ENCODE measurements around the gene OR52I2. TPM values are rescaled to one million over a fixed set of nuclear protein-coding genes. Genes with fewer than 3 reads are reported as not detected.

OR52I2 gene
- total RNA-seq, 1 experiment from 2014 or later, result not detected

GRCh38 chr11:4605057-4605456, 23.5 kb downstream of the OR52I2 start:
- no peaks in the 10 kb centered on the region; the same call in 1 of the 2 replicates for H3K36me3 ChIP-seq (ENCODE audit: control insufficient read depth, insufficient read depth, low read length)
- Mint-ChIP-seq H3K4me1 (ENCODE audit: low read depth, unreplicated experiment) (peaks cover 10% of the 10 kb centered on the region), H3K9me3 (ENCODE audit: unreplicated experiment) (peaks cover 7% of the 10 kb centered on the region), H3K36me3 (ENCODE audit: insufficient read depth, unreplicated experiment) (peaks cover 13% of the 10 kb centered on the region), H3K27me3 (ENCODE audit: insufficient read depth, unreplicated experiment) (no peaks in the 10 kb centered on the region), H3K27ac (ENCODE audit: unreplicated experiment) (no peak overlapping the region), H3K4me3 (ENCODE audit: unreplicated experiment) (no peak overlapping the region)
- no peak for TF ChIP-seq CTCF (IDR thresholded peaks at IDR 0.05; ENCODE audit: insufficient read depth in 1 of 2, low read depth in 1 of 2, low read length in 1 of 2, severe bottlenecking in 1 of 2, unreplicated experiment in 1 of 2)
- no peak overlapping the region for H3K4me3 ChIP-seq (ENCODE audit: low read depth, low read length)
- ChIA-PET CTCF (no interaction called here), POLR2A (no interaction called here)
- H3K9me3 ChIP-seq, result no peaks in the 10 kb centered on the region
- H3K4me1 ChIP-seq, result 0 out of 2 replicates have a peak, but pooled peaks cover 13% of the 10 kb centered on the region
- no TSS peak for BruUV-seq (replicated peaks)
- intact Hi-C loops (cut with micrococcal nuclease; ENCODE audit: unreplicated experiment), result loop anchor here (5.0 kb wide), 2 partner anchors 58 to 1627 kb away; partner anchors contain the start of genes FHIP1B and OR52M1
- H3K27me3 ChIP-seq (replicated peaks; ENCODE audit: control insufficient read depth, insufficient read depth, low read length), result no peaks in the 10 kb centered on the region
- DNase-seq, result no peak

DNA sequence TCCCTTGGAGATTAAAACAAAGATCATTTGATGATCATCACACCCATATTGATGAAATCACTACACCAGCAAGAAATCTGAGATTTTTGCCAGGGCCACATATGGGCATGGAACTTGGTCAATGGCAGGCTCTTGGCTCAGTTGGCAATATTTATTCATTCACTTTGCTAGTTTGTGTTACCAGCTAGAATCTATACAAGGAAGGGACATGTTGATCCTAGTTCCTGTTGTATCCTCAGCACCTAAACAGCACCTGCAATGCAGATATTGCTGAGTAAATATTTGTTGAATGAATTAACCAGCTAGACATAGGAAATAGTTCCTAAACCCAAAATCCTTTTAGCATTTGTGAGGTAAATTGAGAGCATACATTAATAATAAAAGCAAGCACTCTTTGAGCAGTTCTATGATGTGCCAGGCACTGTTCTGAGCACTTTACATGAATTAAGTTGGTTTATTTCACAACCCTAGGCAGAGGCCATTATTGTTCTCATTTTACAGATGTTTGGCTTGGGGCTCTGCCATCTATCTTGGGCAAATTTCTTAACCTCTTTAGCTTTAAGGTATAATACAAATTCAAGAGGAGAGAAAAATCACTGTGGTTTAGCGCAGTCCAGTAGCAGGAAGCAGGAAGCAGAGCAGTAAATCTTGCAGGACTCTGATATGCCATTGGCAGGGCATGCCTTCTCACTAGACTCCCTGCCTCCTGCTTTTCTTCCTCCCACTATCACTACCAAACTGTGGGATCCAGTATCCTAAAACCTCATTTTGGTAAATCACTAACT, 24.9 kb downstream of the OR52I2 start:
- peak overlapping the region; percentile 87 for H3K4me3 Mint-ChIP-seq (ENCODE audit: unreplicated experiment)
- H3K36me3 Mint-ChIP-seq (ENCODE audit: insufficient read depth, unreplicated experiment), result peaks cover 13% of the 10 kb centered on the region
- Histone ChIP-seq H3K9me3 (no peaks in the 10 kb centered on the region), H3K4me3 (ENCODE audit: low read depth, low read length) (no peak overlapping the region), H3K27me3 (replicated peaks; ENCODE audit: control insufficient read depth, insufficient read depth, low read length) (no peaks in the 10 kb centered on the region), H3K36me3 (ENCODE audit: control insufficient read depth, insufficient read depth, low read length) (no peaks in the 10 kb centered on the region; the same call in 1 of the 2 replicates), H3K4me1 (0 out of 2 replicates have a peak, but pooled peaks cover 13% of the 10 kb centered on the region)
- TF ChIP-seq CTCF (IDR thresholded peaks at IDR 0.05; ENCODE audit: insufficient read depth in 1 of 2, low read depth in 1 of 2, low read length in 1 of 2, severe bottlenecking in 1 of 2, unreplicated experiment in 1 of 2), result no peak
- intact Hi-C loops (cut with micrococcal nuclease; ENCODE audit: unreplicated experiment), result loop anchor here (5.0 kb wide), 2 partner anchors 59 to 1626 kb away; partner anchors contain the start of genes FHIP1B and OR52M1
- BruUV-seq (replicated peaks), result no TSS peak
- POLR2A ChIA-PET, result no interaction called here
- CTCF ChIA-PET, result interaction anchor here (1.9 kb wide), 1 partner anchor 67 kb away, joined by 5 read pairs; no protein-coding TSS in a partner anchor
- H3K27ac Mint-ChIP-seq (ENCODE audit: unreplicated experiment), result no peak overlapping the region
- H3K9me3 Mint-ChIP-seq (ENCODE audit: unreplicated experiment), result peaks cover 7% of the 10 kb centered on the region
- DNase-seq, result no peak
- no peaks in the 10 kb centered on the region for H3K27me3 Mint-ChIP-seq (ENCODE audit: insufficient read depth, unreplicated experiment)
- peaks cover 10% of the 10 kb centered on the region for H3K4me1 Mint-ChIP-seq (ENCODE audit: low read depth, unreplicated experiment)

- peak overlapping the region; percentile 50 for H3K4me3 ChIP-seq (ENCODE audit: low read depth, low read length)
- Mint-ChIP-seq H3K4me3 (ENCODE audit: unreplicated experiment) (peak overlapping the region; percentile 87), H3K9me3 (ENCODE audit: unreplicated experiment) (peaks cover 7% of the 10 kb centered on the region), H3K36me3 (ENCODE audit: insufficient read depth, unreplicated experiment) (peaks cover 13% of the 10 kb centered on the region), H3K27me3 (ENCODE audit: insufficient read depth, unreplicated experiment) (no peaks in the 10 kb centered on the region), H3K4me1 (ENCODE audit: low read depth, unreplicated experiment) (peaks cover 10% of the 10 kb centered on the region), H3K27ac (ENCODE audit: unreplicated experiment) (peak overlapping the region; percentile 88)
- no peaks in the 10 kb centered on the region for H3K9me3 ChIP-seq
- ChIA-PET CTCF (interaction anchor here (1.0 to 1.9 kb wide), 5 partner anchors 15 to 420 kb away, joined by 3 to 12 read pairs (median 6); partner anchors contain the start of gene OR51D1), POLR2A (no interaction called here)
- no peaks in the 10 kb centered on the region for H3K27me3 ChIP-seq (replicated peaks; ENCODE audit: control insufficient read depth, insufficient read depth, low read length)
- H3K4me1 ChIP-seq, result 0 out of 2 replicates have a peak, but pooled peaks cover 13% of the 10 kb centered on the region
- TF ChIP-seq CTCF (IDR thresholded peaks at IDR 0.05; ENCODE audit: insufficient read depth in 1 of 2, low read depth in 1 of 2, low read length in 1 of 2, severe bottlenecking in 1 of 2, unreplicated experiment in 1 of 2), result no peak
- H3K36me3 ChIP-seq (ENCODE audit: control insufficient read depth, insufficient read depth, low read length), result no peaks in the 10 kb centered on the region; the same call in 1 of the 2 replicates
- DNase-seq, result no peak
- BruUV-seq (replicated peaks), result no TSS peak
- intact Hi-C loops (cut with micrococcal nuclease; ENCODE audit: unreplicated experiment), result loop anchor here (5.0 kb wide), 2 partner anchors 60 to 1625 kb away; partner anchors contain the start of genes FHIP1B and OR52M1
These were observed 25.6 kb downstream of the OR52I2 start for GRCh38 chr11:4607096-4607495.

Data from Caco-2 (cell line).